Endothelial cell of umbilical vein (primary cell): Measurements from ENCODE around the gene NKAP. TPM values are rescaled to one million over a fixed set of nuclear protein-coding genes. Genes with fewer than 3 reads are reported as not detected.
A peak's percentile ranks its signal among the peaks of the same experiment; 100 is the strongest.

Source experiments
- BruUV-seq: library from RNA; stranded (reverse); fragments of 400-500 nt; replicated peaks from 2 replicates; lab custom pipeline; 2021; lab: Mats Ljungman, UMichigan
- CTCF ChIA-PET: fragments of 300-600, 350-600 bp; sonication (Branson Sonifier 250); formaldehyde crosslinking; loops from one replicate; lab custom pipeline; 2021; ENCODE audit warnings: antibody characterized with exemption, inconsistent platforms; lab: Charles Lee
- POLR2A ChIA-PET: fragments of 300-600, 350-600 bp; sonication (Branson Sonifier 250); formaldehyde crosslinking; loops from one replicate; lab custom pipeline; 2021; ENCODE audit warnings: antibody characterized with exemption, inconsistent platforms; lab: Charles Lee
- DNase-seq: peaks from one replicate; pipeline ENCODE4 v3.0.0-alpha.2; 2011; ENCODE audit warnings: low read depth, low spot score
- FAIRE-seq: peaks from 2 replicates; lab custom pipeline; 2011; peaks lifted over from hg19 to GRCh38; lab: Jason Lieb, UNC
- H2AFZ ChIP-seq: 2 replicates; pipeline ENCODE4 v1.6.0; 2012; ENCODE audit warnings: low read depth, low read length, control low read depth, inconsistent platforms
- H3K27ac ChIP-seq: 2 replicates; pipeline ENCODE4 v1.5.1; 2011; ENCODE audit warnings: low read depth, mild to moderate bottlenecking, control low read depth, low read length, moderate library complexity; ENCODE audit not compliant: insufficient read depth
- H3K27me3 ChIP-seq, 2 experiments: 2 replicates each; pipeline versions ENCODE4 v1.6.0 to v1.6.1; 2011; ENCODE audit warnings: low read length in 2 of 2, mixed read lengths in 1 of 2; ENCODE audit not compliant: control insufficient read depth in 2 of 2, insufficient read depth in 2 of 2
- H3K36me3 ChIP-seq, 2 experiments: 2 replicates in 1 of 2; 3 replicates in 1 of 2; pipeline ENCODE4 v1.5.1; 2011; ENCODE audit warnings: low read length in 2 of 2, mild to moderate bottlenecking in 1 of 2, moderate library complexity in 1 of 2; ENCODE audit not compliant: control insufficient read depth in 2 of 2, insufficient read depth in 2 of 2; ENCODE audit errors: extremely low read depth in 1 of 2
- H3K4me1 ChIP-seq: 3 replicates; pipeline ENCODE4 v1.5.1; 2011; ENCODE audit warnings: mild to moderate bottlenecking, low read length; ENCODE audit not compliant: control insufficient read depth, insufficient read depth; ENCODE audit errors: extremely low read depth
- H3K4me2 ChIP-seq: 2 replicates; pipeline ENCODE4 v1.6.1; 2011; ENCODE audit warnings: low read length, control low read depth, mixed read lengths; ENCODE audit not compliant: insufficient read depth
- H3K4me3 ChIP-seq, 3 experiments: fragments of 200-600 bp in 1 of 3; sonication (generic), shearing (Covaris generic) in 1 of 3; replicated peaks in 1 of 3; 2 replicates each; pipeline ENCODE4 v1.5.1; 2011 to 2016; ENCODE audit warnings: control low read depth in 3 of 3, low read length in 3 of 3, mild to moderate bottlenecking in 2 of 3, inconsistent platforms in 1 of 3, low read depth in 1 of 3, moderate library complexity in 1 of 3; ENCODE audit not compliant: insufficient read depth in 1 of 3
- H3K79me2 ChIP-seq: 2 replicates; pipeline ENCODE4 v1.6.0; 2012; ENCODE audit warnings: low read length, inconsistent platforms; ENCODE audit not compliant: control insufficient read depth, insufficient read depth
- H3K9ac ChIP-seq: replicated peaks from 2 replicates; pipeline ENCODE3; 2011; ENCODE audit warnings: low read length, control low read depth; ENCODE audit not compliant: insufficient read depth; ENCODE audit errors: extremely low read depth
- H3K9me1 ChIP-seq: replicated peaks from 3 replicates; pipeline ENCODE4 v1.6.0; 2011; ENCODE audit warnings: mild to moderate bottlenecking, low read length; ENCODE audit not compliant: control insufficient read depth, insufficient read depth; ENCODE audit errors: extremely low read depth
- H3K9me3 ChIP-seq: replicated peaks from 2 replicates; pipeline ENCODE4 v1.5.1; 2012; ENCODE audit warnings: low read length, inconsistent platforms; ENCODE audit not compliant: control insufficient read depth, insufficient read depth
- H4K20me1 ChIP-seq: replicated peaks from 2 replicates; pipeline ENCODE3; 2011; ENCODE audit warnings: mild to moderate bottlenecking, low read length; ENCODE audit not compliant: control insufficient read depth, insufficient read depth; ENCODE audit errors: extremely low read depth
- CTCF ChIP-seq, 2 donors: IDR thresholded peaks; 1 replicate in 1 of 2; 2 replicates in 1 of 2; pipeline ENCODE4 v1.5.1; 2011; ENCODE audit warnings: low read length in 2 of 2, mild to moderate bottlenecking in 2 of 2, moderate library complexity in 2 of 2, control low read depth in 1 of 2, inconsistent platforms in 1 of 2, low read depth in 1 of 2; ENCODE audit not compliant: insufficient read depth in 1 of 2; ENCODE audit errors: extremely low read depth in 1 of 2
- MAX ChIP-seq: IDR thresholded peaks from 2 replicates; pipeline ENCODE4 v1.6.1; 2011; ENCODE audit not compliant: insufficient read depth, insufficient read length
- POLR2A ChIP-seq: IDR thresholded peaks from 2 replicates; pipeline ENCODE4 v1.6.1; 2012; ENCODE audit warnings: low read depth, mild to moderate bottlenecking, control low read depth, low read length
- dilution Hi-C: fragments of 300-500 bp; cut with MboI; formaldehyde crosslinking; loops from one replicate; pipeline ENCODE4 v1.15.0; 2019; ENCODE audit warnings: low sequenced_read_pairs; ENCODE audit not compliant: extremely low pct_ligation_motif_present
- intact Hi-C: fragments of 100-400 bp; cut with micrococcal nuclease; formaldehyde crosslinking; loops from one replicate; pipeline ENCODE4 v1.10.0; 2022
- polyA plus RNA-seq, 4 experiments: library from polyadenylated mRNA; depleted of rRNA in 3 of 4; stranded (reverse) in 3 of 4; unstranded in 1 of 4; fragments of >200 nt; gene quantifications; 2 replicates each; pipeline versions ENCODE4 v1.2.1 to v1.2.3, GENCODE V29; 2011 to 2012; ENCODE audit warnings: missing spikeins in 1 of 4
- total RNA-seq: library from RNA; stranded (reverse); gene quantifications from 2 replicates; pipeline ENCODE4 v1.2.3, GENCODE V29; 2021

NKAP gene
- total and polyA plus RNA-seq, 2 donors (not counting 3 experiments of a cell fraction or from before 2014, with no cell fraction given): 2.2 to 8.0 TPM

- POLR2A ChIA-PET: no interaction called here
- no peaks in the 10 kb centered on the region for H3K36me3 ChIP-seq
- no peaks in the 10 kb centered on the region for H3K9me3 ChIP-seq
- intact Hi-C loops: loop anchor here (2.0 kb wide), 2 partner anchors 90 to 364 kb away; partner anchors contain the start of gene RPL39
- H3K9me1 ChIP-seq: no peaks in the 10 kb centered on the region
- CTCF ChIA-PET: interaction anchor here (0.6 to 1.0 kb wide), 5 partner anchors 28 to 307 kb away, joined by 3 to 4 read pairs (median 3); partner anchors contain the start of gene UPF3B
- TF ChIP-seq CTCF (IDR thresholded peaks at IDR 0.05; ENCODE audit: extremely low read depth in 1 of 2, insufficient read depth in 1 of 2, low read depth in 1 of 2, low read length in 2 of 2): peak; percentile 39 to 59
- no peak for TF ChIP-seq POLR2A
- TF ChIP-seq MAX: no peak
- H4K20me1 ChIP-seq: no peaks in the 10 kb centered on the region
- peak; percentile 90 for FAIRE-seq
- no peaks in the 10 kb centered on the region for H3K79me2 ChIP-seq
- H3K27ac ChIP-seq: no peak overlapping the region
- dilution Hi-C loops: no loop called here
- BruUV-seq: no TSS peak
- H3K4me2 ChIP-seq: no peak overlapping the region
- H2AFZ ChIP-seq: no peak overlapping the region
- no peak overlapping the region for H3K4me3 ChIP-seq
- no peak overlapping the region for H3K9ac ChIP-seq
- no peaks in the 10 kb centered on the region for H3K27me3 ChIP-seq
- no peaks in the 10 kb centered on the region for H3K4me1 ChIP-seq
- DNase-seq: peak; percentile 44
These were observed 62.8 kb downstream of the NKAP start for GRCh38 chrX:119880552-119881437.
